ENCODE data around the gene SP7. TPM values are rescaled to one million over a fixed set of nuclear protein-coding genes. Genes with fewer than 3 reads are reported as not detected.

SP7 gene
- total and polyA plus RNA-seq, 2 experiments from 2014 or later, result 0.17 TPM; not detected in 1

DNA sequence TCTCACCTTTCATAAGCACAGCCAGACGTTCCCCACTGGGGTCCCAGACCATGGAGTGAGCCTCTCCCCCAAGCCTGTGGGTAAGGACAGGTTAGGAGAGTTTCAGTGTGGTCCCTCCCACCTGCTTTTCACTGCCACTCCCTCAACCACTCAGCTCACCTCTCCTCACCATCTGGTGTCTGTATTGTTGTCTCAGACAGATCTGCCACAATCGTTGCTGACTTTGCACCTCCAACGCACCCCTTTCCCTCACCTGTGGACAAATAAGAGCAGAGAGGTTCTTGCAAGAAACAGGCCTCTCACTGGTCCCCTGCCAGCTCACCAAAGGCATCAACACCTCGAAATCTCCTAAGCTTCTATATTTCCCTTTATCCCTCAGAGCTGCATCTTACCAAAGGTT, 27.9 kb downstream of the SP7 start:
- H3K27ac ChIP-seq (ENCODE audit: low read depth), result no peak overlapping the region
- TF ChIP-seq EZH2 (IDR thresholded peaks at IDR 0.05; ENCODE audit: low read depth, unreplicated experiment), result no peak
- no peak for TF ChIP-seq EZH2phosphoT487 (IDR thresholded peaks at IDR 0.05; ENCODE audit: unreplicated experiment)
- TF ChIP-seq ZNF331 (CRISPR knock-in tag; IDR thresholded peaks at IDR 0.05; ENCODE audit: low read depth), result no peak
- TF ChIP-seq ZNF114 (CRISPR knock-in tag; IDR thresholded peaks at IDR 0.05), result no peak
- TF ChIP-seq STAT1 (IDR thresholded peaks at IDR 0.05; ENCODE audit: unreplicated experiment), result no peak
- TF ChIP-seq, protein P1, sequence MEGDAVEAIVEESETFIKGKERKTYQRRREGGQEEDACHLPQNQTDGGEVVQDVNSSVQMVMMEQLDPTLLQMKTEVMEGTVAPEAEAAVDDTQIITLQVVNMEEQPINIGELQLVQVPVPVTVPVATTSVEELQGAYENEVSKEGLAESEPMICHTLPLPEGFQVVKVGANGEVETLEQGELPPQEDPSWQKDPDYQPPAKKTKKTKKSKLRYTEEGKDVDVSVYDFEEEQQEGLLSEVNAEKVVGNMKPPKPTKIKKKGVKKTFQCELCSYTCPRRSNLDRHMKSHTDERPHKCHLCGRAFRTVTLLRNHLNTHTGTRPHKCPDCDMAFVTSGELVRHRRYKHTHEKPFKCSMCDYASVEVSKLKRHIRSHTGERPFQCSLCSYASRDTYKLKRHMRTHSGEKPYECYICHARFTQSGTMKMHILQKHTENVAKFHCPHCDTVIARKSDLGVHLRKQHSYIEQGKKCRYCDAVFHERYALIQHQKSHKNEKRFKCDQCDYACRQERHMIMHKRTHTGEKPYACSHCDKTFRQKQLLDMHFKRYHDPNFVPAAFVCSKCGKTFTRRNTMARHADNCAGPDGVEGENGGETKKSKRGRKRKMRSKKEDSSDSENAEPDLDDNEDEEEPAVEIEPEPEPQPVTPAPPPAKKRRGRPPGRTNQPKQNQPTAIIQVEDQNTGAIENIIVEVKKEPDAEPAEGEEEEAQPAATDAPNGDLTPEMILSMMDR (conservative IDR thresholded peaks at IDR 0.05; ENCODE audit: low read depth in 2 of 2), result no peak
- TF ChIP-seq, protein P2, sequence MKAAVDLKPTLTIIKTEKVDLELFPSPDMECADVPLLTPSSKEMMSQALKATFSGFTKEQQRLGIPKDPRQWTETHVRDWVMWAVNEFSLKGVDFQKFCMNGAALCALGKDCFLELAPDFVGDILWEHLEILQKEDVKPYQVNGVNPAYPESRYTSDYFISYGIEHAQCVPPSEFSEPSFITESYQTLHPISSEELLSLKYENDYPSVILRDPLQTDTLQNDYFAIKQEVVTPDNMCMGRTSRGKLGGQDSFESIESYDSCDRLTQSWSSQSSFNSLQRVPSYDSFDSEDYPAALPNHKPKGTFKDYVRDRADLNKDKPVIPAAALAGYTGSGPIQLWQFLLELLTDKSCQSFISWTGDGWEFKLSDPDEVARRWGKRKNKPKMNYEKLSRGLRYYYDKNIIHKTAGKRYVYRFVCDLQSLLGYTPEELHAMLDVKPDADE (IDR thresholded peaks at IDR 0.05), result no peak
- TF ChIP-seq NANOG (IDR thresholded peaks at IDR 0.05; ENCODE audit: borderline replicate concordance), result no peak
- TF ChIP-seq POLR2AphosphoS5 (IDR thresholded peaks at IDR 0.05; ENCODE audit: low read depth), result no peak
- TF ChIP-seq, protein P3, sequence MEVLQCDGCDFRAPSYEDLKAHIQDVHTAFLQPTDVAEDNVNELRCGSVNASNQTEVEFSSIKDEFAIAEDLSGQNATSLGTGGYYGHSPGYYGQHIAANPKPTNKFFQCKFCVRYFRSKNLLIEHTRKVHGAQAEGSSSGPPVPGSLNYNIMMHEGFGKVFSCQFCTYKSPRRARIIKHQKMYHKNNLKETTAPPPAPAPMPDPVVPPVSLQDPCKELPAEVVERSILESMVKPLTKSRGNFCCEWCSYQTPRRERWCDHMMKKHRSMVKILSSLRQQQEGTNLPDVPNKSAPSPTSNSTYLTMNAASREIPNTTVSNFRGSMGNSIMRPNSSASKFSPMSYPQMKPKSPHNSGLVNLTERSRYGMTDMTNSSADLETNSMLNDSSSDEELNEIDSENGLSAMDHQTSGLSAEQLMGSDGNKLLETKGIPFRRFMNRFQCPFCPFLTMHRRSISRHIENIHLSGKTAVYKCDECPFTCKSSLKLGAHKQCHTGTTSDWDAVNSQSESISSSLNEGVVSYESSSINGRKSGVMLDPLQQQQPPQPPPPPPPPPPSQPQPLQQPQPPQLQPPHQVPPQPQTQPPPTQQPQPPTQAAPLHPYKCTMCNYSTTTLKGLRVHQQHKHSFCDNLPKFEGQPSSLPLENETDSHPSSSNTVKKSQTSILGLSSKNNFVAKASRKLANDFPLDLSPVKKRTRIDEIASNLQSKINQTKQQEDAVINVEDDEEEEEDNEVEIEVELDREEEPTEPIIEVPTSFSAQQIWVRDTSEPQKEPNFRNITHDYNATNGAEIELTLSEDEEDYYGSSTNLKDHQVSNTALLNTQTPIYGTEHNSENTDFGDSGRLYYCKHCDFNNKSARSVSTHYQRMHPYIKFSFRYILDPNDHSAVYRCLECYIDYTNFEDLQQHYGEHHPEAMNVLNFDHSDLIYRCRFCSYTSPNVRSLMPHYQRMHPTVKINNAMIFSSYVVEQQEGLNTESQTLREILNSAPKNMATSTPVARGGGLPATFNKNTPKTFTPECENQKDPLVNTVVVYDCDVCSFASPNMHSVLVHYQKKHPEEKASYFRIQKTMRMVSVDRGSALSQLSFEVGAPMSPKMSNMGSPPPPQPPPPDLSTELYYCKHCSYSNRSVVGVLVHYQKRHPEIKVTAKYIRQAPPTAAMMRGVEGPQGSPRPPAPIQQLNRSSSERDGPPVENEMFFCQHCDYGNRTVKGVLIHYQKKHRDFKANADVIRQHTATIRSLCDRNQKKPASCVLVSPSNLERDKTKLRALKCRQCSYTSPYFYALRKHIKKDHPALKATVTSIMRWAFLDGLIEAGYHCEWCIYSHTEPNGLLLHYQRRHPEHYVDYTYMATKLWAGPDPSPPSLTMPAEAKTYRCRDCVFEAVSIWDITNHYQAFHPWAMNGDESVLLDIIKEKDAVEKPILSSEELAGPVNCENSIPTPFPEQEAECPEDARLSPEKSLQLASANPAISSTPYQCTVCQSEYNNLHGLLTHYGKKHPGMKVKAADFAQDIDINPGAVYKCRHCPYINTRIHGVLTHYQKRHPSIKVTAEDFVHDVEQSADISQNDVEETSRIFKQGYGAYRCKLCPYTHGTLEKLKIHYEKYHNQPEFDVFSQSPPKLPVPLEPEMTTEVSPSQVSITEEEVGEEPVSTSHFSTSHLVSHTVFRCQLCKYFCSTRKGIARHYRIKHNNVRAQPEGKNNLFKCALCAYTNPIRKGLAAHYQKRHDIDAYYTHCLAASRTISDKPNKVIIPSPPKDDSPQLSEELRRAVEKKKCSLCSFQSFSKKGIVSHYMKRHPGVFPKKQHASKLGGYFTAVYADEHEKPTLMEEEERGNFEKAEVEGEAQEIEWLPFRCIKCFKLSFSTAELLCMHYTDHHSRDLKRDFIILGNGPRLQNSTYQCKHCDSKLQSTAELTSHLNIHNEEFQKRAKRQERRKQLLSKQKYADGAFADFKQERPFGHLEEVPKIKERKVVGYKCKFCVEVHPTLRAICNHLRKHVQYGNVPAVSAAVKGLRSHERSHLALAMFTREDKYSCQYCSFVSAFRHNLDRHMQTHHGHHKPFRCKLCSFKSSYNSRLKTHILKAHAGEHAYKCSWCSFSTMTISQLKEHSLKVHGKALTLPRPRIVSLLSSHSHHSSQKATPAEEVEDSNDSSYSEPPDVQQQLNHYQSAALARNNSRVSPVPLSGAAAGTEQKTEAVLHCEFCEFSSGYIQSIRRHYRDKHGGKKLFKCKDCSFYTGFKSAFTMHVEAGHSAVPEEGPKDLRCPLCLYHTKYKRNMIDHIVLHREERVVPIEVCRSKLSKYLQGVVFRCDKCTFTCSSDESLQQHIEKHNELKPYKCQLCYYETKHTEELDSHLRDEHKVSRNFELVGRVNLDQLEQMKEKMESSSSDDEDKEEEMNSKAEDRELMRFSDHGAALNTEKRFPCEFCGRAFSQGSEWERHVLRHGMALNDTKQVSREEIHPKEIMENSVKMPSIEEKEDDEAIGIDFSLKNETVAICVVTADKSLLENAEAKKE (CRISPR knock-in tag; IDR thresholded peaks at IDR 0.05), result no peak
- TF ChIP-seq CREB1 (CRISPR knock-in tag; IDR thresholded peaks at IDR 0.05; ENCODE audit: low read depth), result no peak
- TF ChIP-seq, protein P4, sequence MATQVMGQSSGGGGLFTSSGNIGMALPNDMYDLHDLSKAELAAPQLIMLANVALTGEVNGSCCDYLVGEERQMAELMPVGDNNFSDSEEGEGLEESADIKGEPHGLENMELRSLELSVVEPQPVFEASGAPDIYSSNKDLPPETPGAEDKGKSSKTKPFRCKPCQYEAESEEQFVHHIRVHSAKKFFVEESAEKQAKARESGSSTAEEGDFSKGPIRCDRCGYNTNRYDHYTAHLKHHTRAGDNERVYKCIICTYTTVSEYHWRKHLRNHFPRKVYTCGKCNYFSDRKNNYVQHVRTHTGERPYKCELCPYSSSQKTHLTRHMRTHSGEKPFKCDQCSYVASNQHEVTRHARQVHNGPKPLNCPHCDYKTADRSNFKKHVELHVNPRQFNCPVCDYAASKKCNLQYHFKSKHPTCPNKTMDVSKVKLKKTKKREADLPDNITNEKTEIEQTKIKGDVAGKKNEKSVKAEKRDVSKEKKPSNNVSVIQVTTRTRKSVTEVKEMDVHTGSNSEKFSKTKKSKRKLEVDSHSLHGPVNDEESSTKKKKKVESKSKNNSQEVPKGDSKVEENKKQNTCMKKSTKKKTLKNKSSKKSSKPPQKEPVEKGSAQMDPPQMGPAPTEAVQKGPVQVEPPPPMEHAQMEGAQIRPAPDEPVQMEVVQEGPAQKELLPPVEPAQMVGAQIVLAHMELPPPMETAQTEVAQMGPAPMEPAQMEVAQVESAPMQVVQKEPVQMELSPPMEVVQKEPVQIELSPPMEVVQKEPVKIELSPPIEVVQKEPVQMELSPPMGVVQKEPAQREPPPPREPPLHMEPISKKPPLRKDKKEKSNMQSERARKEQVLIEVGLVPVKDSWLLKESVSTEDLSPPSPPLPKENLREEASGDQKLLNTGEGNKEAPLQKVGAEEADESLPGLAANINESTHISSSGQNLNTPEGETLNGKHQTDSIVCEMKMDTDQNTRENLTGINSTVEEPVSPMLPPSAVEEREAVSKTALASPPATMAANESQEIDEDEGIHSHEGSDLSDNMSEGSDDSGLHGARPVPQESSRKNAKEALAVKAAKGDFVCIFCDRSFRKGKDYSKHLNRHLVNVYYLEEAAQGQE (IDR thresholded peaks at IDR 0.05; ENCODE audit: unreplicated experiment), result no peak
- no peaks in the 10 kb centered on the region for H3K4me1 ChIP-seq (ENCODE audit: insufficient read depth)
- H4K20me1 ChIP-seq (replicated peaks; ENCODE audit: insufficient read depth), result no peaks in the 10 kb centered on the region; the same call in 1 of the 2 replicates
- no peaks in the 10 kb centered on the region for H3K9me2 ChIP-seq (ENCODE audit: insufficient read depth)
- H3K27ac Mint-ChIP-seq, result no peak overlapping the region
- DNase-seq (ENCODE audit: low spot score) (no peak), ATAC-seq (no peak)
- H3K36me3 ChIP-seq (ENCODE audit: insufficient read depth), result peaks cover 15% of the 10 kb centered on the region
- H3K27me3 ChIP-seq (ENCODE audit: insufficient read depth), result no peaks in the 10 kb centered on the region
- peaks cover 2% of the 10 kb centered on the region for H3K27me3 Mint-ChIP-seq (ENCODE audit: insufficient read depth, low read depth, poor library complexity)
- peaks cover 47% of the 10 kb centered on the region for H3K36me3 Mint-ChIP-seq (ENCODE audit: low read depth)
- no peaks in the 10 kb centered on the region for H3K4me1 Mint-ChIP-seq
- H3K9me3 Mint-ChIP-seq, result no peaks in the 10 kb centered on the region; the same call in 2 of the 3 replicates
- H3K4me3 Mint-ChIP-seq, result no peak overlapping the region
- H3K4me2 ChIP-seq, result no peak overlapping the region
- H3K79me2 ChIP-seq (replicated peaks; ENCODE audit: insufficient read depth), result no peaks in the 10 kb centered on the region
- H3F3A ChIP-seq (replicated peaks; ENCODE audit: low read depth), result 0 out of 2 replicates have a peak, but pooled peaks cover 2% of the 10 kb centered on the region
- H2AFZ ChIP-seq, result no peak overlapping the region
- no peak overlapping the region for H3K4me3 ChIP-seq
